ENCODE results near the gene PAOX. TPM values are rescaled to one million over a fixed set of nuclear protein-coding genes. Genes with fewer than 3 reads are reported as not detected.
A peak's percentile ranks its signal among the peaks of the same experiment; 100 is the strongest.
"Not testable (repeated sequence)": the region's sequence is repeated elsewhere in the genome, so short reads cannot be mapped to it uniquely, and the experiment has no call there.

Gene PAOX
- total RNA-seq, 4 donors from 2014 or later: 15.3 to 26.7 (median 18.4) TPM

DNA sequence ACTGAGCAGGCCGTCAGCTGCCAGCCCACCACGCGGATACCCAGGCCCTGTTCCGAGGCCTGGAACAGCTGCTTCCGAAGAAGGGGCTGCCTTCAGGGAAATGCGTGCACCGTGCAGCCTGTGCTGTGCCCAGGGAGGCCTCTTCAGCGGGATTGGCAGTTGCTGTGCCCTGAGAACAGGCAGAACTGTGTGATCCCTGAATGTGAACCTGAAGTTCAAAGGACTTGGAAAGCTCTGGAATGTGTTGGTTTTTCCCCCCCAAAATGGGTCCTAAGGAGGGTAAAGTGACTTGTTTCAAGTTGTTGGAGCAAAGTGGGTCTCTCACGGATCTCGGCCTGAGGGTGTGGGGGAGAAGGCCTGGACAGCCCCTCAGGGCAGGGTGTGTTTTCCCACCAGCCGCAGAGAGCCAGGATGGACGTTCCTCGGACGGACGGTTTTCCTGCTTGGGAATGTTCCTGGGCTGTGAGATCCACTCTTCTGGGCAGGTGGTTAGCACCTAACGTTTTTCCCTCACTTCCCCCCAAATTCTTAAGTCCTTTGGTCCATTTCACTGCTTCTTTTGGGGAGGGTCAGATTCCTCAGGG is 43.3 kb downstream of the PAOX start:
- Histone ChIP-seq H3K4me1 (peaks cover 0 to 13% (median 0%) of the 10 kb centered on the region in 4 donors), H3K36me3 (peaks cover 0 to 42% (median 0%) of the 10 kb centered on the region in 3 donors), H3K4me3 (no peak overlapping the region), H3K27ac (no peak overlapping the region), H3K9me3 (no peaks in the 10 kb centered on the region), H3K27me3 (peaks cover 0 to 12% of the 10 kb centered on the region in 2 donors)
- 70 to 78% methylated on average over 14 of the region's 16 CpGs for WGBS, 2 donors
- no peak for DNase-seq (ENCODE audit: low spot score in 2 of 2)
- TF ChIP-seq POLR2A (IDR thresholded peaks at IDR 0.05): no peak
- TF ChIP-seq EP300 (IDR thresholded peaks at IDR 0.05): no peak
- no peak for TF ChIP-seq CTCF (IDR thresholded peaks at IDR 0.05)

DNA sequence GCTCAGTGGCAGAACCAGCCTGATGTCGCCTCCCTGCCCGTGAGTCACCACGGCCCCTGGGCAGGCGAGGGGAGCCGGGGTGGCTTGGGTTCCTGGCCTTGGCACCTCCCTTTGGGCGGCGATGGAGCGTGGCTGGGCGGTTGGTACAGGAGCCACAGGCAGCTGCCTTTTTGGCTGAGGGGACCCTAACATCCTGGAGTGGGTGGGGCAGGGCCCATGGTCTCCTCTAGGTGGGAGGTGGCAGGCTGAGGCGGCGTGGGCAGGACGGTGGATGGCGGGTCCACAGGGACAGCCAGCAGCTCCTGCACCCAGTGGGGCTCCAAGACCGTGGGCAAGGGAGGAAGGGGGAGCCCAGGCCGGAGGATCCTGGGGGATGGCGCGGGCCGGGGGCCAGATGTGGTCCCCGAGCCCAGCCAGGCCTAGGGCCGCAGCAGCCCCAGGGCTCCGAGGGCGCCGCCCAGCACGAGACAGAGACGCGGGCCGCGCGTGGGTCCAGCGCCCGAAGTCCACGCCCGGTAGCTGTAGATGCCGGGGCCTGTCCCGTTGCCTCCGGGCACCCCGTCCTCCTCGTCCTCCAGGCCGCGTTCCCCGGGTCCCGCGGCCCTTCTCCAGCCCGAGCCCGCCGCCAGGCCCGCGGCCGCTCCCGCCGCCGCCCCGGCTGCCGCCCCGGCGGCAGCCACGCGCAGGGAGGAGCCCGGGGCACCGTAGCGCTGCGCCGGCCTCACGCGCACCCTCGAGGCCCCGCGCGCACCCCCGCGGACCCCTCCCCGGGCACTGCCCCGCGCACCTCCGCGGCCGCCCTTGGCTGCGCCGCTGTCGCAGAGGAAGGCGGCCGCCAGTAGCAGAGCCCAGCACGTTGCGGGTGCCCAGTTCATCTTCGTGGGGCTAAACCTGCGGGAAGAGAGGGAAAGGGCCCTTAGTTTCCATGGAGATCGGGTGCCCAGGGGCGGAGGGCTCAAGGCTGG is 44.0 kb downstream of the PAOX start:
- no peak for DNase-seq (ENCODE audit: low spot score in 2 of 2)

GRCh38 chr10:133424102-133424501 is 45.0 kb downstream of the PAOX start:
- no CpG with 5 or more reads among the region's 46 CpGs for WGBS, 2 donors
- Histone ChIP-seq H3K36me3 (peaks cover 0 to 29% (median 0%) of the 10 kb centered on the region in 3 donors), H3K27me3 (peaks cover 0 to 12% of the 10 kb centered on the region in 2 donors), H3K4me1 (peaks cover 0 to 13% (median 0%) of the 10 kb centered on the region in 4 donors)
- not testable (repeated sequence) for H3K27ac ChIP-seq; H3K9me3 ChIP-seq; H3K4me3 ChIP-seq; DNase-seq (ENCODE audit: low spot score in 2 of 2)

More for the DNA sequence above, 44.0 kb downstream of the PAOX start:
- no peak overlapping the region for H3K27ac ChIP-seq
- WGBS, 2 donors: 11 to 42% methylated on average over 29 to 63 of the region's 88 CpGs
- peaks cover 0 to 12% of the 10 kb centered on the region in 2 donors for H3K27me3 ChIP-seq
- peaks cover 0 to 39% (median 0%) of the 10 kb centered on the region in 3 donors for H3K36me3 ChIP-seq
- H3K4me1 ChIP-seq: peaks cover 0 to 13% (median 0%) of the 10 kb centered on the region in 4 donors
- H3K9me3 ChIP-seq: peaks cover 0 to 1% (median 0%) of the 10 kb centered on the region in 4 donors
- TF ChIP-seq EP300 (IDR thresholded peaks at IDR 0.05): no peak
- TF ChIP-seq CTCF (IDR thresholded peaks at IDR 0.05): no peak
- no peak for TF ChIP-seq POLR2A (IDR thresholded peaks at IDR 0.05)
- peak overlapping the region in 1 of 4 donors; percentile 15 for H3K4me3 ChIP-seq

DNA sequence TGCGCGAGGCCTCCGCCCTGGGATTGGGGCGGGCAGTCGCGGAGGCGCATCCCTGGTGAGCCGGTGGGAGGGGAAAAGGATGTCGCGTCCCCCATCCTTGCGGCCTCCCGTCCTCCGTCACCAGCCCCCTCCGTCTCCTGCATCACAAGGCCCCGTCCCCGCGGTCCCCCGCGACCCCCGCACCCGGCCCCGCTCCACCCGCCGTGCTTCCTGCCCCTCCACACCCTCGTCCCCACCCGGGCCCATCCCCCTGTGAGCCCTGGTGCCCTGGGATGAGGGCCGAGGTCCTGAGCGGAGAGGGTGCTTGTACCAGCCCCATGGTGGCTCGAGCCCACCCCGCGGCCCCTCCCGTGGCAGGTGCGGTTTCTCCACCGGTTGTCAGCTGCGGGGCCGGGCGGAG is 45.5 kb downstream of the PAOX start, which contains the start of gene SPRN:
TSS of gene SPRN (minus strand) at position 25 of the 400 bp plus-strand sequence. CDS start 944 bp downstream, outside the sequence.
- no CpG with 5 or more reads among the region's 37 CpGs for WGBS, 2 donors
- H3K27ac ChIP-seq; DNase-seq (ENCODE audit: low spot score in 2 of 2): not testable (repeated sequence)
- peaks cover 0 to 13% (median 0%) of the 10 kb centered on the region in 4 donors for H3K4me1 ChIP-seq
- peak within 1 kb of the TSS in 1 of 4 donors; percentile 15 for H3K4me3 ChIP-seq
- peaks cover 0 to 12% of the 10 kb centered on the region in 2 donors for H3K27me3 ChIP-seq
- peaks cover 0 to 24% (median 0%) of the 10 kb centered on the region in 3 donors for H3K36me3 ChIP-seq
- peaks cover 0 to 14% (median 0%) of the 10 kb centered on the region in 4 donors for H3K9me3 ChIP-seq

- H3K4me1 ChIP-seq; H3K4me3 ChIP-seq; H3K27me3 ChIP-seq; DNase-seq (ENCODE audit: low spot score in 2 of 2); H3K36me3 ChIP-seq; H3K27ac ChIP-seq: not testable (repeated sequence)
- peaks cover 0 to 16% (median 0%) of the 10 kb centered on the region in 4 donors for H3K9me3 ChIP-seq
- 86 to 90% methylated on average over 4 of the region's 4 CpGs for WGBS, 2 donors
Observed at GRCh38 chr10:133429571-133429970, 50.5 kb downstream of the PAOX start.

DNA sequence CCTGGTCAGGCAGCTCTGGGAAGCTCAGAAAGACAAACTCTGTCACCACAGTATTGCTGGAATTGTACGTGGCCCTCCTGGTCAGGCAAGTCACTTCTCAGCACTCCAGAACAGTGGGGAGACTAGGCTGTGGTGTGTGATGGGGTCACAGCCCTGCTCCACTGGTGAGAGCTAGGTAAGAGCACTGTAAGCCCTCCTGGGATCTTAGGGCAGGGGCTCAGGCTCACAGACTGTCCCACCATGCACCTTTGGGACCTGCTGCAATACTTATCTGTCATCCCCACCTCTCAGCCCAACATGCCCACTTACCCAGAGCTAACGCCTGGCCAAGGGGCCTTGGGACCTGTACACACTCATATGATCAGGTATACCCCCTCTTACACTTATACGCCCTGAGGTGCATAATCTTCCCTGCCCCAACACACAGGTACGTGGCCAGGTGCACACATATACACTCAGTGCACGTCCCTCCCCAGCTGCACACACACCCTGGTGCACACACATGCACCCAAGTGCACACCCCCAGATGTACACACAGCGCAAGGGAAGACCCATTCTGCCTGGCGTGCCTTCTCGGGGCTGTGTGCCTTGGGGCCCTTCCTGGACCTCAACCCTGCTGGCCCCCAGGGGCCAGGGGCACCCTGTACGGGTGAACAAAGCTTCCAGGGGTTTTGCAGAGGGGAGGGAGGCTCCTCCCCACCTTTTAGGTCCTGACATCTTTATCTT is 53.0 kb downstream of the PAOX start:
- not testable (repeated sequence) for H3K27ac ChIP-seq; H3K4me1 ChIP-seq; DNase-seq (ENCODE audit: low spot score in 2 of 2); H3K36me3 ChIP-seq; H3K27me3 ChIP-seq; H3K4me3 ChIP-seq
- peaks cover 0 to 16% (median 0%) of the 10 kb centered on the region in 4 donors for H3K9me3 ChIP-seq
- 71 to 81% methylated on average over 2 to 6 of the region's 9 CpGs for WGBS, 2 donors

- H3K4me1 ChIP-seq; H3K27ac ChIP-seq; H3K36me3 ChIP-seq; H3K27me3 ChIP-seq; H3K4me3 ChIP-seq; DNase-seq (ENCODE audit: low spot score in 2 of 2): not testable (repeated sequence)
- peaks cover 0 to 16% (median 0%) of the 10 kb centered on the region in 4 donors for H3K9me3 ChIP-seq
- WGBS, 2 donors: 81 to 89% methylated on average over 8 to 10 of the region's 25 CpGs
Observed at GRCh38 chr10:133432789-133433188, 53.7 kb downstream of the PAOX start.
